NK-92 treated with Interleukin-12 subunit alpha and Interleukin-12 subunit beta, amount 100 ng/mL, for 24 hours (cell line): Measurements from ENCODE around the gene SRSF3.
"Not testable (repeated sequence)": the region's sequence is repeated elsewhere in the genome, so short reads cannot be mapped to it uniquely, and the experiment has no call there.

Experiments used
- DNase-seq: peaks from one replicate; lab custom pipeline; 2025; lab: John Stamatoyannopoulos, UW

SRSF3 gene

GRCh38 chr6:36605143-36605542 is 11.0 kb downstream of the SRSF3 start:
- DNase-seq = no peak

DNA sequence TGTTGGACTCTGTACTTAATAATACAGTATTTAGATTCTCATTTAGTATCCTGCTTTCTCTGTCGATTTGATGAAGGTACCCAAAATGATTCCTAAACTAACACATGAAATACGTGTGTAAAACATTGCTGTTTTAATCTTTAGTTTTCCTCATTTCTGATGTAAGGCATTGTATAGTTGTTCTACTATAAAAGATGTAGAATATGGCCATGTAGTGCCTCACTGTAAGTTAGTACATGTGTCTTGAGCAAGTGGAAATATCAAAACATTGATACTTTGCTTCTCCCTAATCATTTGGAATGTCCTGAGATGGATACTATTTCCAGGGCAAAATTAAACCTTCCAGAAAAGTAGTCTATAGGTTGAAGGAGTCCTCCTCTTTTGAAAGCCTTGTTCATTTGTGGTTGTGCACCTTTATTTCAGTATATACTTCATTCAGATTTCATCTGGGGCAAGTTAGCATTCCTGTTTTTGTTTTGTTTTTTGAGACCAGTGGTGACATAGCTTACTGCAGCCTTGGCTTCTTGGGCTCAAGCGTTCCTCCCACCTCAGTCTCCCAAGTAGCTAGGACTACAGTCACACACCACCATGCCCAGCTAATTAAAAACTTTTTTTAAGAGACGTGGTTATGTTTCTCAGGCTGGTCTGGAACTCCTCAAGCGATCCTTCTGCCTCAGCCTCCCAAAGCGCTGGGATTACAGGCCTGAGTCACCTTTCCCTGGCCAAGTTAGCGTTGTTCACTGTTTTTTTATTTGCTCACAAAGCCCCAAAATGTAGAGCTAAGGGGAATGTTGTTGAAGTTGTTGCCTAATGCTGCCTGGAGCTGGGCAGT is 11.6 kb downstream of the SRSF3 start:
- DNase-seq = no peak

GRCh38 chr6:36607305-36607682 is 13.1 kb downstream of the SRSF3 start:
- DNase-seq = not testable (repeated sequence)

GRCh38 chr6:36607683-36608386 is 13.7 kb downstream of the SRSF3 start:
- DNase-seq = no peak

- no peak for DNase-seq
These were observed 14.8 kb downstream of the SRSF3 start for GRCh38 chr6:36608788-36609563.

GRCh38 chr6:36609582-36609981 is 15.4 kb downstream of the SRSF3 start:
- no peak for DNase-seq

DNA sequence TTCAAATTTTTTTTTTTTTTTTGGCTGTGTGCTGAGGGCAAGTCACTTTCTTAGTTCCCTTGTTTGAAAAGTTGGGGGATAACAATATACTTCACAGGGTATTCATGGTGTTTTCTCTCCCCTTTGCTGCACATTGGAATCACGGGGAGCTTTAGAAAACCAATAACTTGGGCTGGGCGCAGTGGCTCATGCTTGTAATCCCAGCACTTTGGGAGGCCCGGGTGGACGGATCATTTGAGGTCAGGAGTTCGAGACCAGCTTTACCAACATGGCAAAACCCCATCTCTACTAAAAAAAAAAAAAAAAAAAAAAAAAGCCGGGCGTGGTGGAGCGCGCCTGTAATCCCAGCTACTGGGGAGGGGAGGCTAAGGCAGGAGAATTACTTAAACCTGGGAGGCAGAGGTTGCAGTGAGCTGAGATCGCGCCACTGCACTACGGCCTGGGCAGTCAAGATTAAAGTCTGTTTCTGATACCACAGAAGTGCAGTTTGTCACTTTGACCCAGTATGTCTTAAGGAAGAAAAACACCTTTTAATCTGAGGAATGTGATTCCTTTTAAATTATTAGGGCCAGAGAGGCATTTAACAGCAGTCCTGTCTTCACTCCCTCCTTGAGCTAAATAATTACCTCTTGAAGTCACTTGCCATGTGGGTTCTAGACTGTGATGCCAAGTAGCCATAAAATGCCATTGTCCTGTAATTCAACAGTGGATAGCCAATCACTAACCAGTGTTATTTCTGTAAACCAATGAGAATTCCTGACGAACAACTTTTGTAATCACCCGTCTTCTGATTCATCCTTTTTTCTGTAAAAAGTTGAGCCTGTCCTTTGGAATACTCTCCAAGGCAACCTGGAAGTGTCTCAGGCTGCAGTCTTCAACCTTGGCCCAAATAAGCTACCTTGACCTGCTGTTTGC is 16.1 kb downstream of the SRSF3 start:
- no peak for DNase-seq

GRCh38 chr6:36610956-36611336 is 16.8 kb downstream of the SRSF3 start:
- DNase-seq = no peak

GRCh38 chr6:36611679-36612078 is 17.5 kb downstream of the SRSF3 start:
- DNase-seq = not testable (repeated sequence)

- no peak for DNase-seq
These were observed 18.0 kb downstream of the SRSF3 start for GRCh38 chr6:36612101-36612625.

- no peak for DNase-seq
These were observed 19.2 kb downstream of the SRSF3 start for GRCh38 chr6:36613200-36613995.

DNA sequence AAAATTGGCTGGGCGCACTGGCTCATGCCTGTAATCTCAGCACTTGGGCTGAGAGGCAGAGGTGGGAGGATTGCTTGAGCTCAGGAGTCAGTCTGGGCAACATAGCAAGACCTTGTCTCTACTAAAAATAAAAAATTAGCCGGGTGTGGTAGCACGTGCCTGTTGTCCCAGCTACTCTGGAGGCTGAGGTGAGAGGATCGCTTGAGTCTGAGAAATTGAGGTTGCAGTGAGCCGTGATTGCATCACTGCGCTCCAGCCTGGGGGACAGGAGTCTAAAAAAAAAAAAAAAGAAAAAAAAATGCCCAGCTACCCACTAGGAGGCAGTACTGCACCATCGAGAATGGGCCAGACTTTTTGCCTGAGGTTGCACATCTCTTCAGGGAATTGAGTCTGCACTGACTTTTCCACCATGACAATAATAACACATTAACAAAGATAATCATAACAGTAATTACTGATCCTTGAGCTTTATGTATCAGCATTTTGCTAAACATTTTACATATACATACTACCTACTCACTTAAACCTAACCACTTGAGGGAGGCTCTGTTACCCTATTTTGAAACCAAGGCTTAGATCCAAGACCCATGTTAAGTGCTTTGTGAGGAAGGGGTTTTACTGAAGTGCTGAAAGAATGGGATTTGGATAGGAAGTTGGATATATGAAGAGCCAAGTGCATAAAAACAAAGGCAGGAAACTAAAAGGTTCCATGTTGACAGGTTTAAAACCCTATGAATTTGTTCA is 21.0 kb downstream of the SRSF3 start:
- peak; percentile 18 for DNase-seq

DNA sequence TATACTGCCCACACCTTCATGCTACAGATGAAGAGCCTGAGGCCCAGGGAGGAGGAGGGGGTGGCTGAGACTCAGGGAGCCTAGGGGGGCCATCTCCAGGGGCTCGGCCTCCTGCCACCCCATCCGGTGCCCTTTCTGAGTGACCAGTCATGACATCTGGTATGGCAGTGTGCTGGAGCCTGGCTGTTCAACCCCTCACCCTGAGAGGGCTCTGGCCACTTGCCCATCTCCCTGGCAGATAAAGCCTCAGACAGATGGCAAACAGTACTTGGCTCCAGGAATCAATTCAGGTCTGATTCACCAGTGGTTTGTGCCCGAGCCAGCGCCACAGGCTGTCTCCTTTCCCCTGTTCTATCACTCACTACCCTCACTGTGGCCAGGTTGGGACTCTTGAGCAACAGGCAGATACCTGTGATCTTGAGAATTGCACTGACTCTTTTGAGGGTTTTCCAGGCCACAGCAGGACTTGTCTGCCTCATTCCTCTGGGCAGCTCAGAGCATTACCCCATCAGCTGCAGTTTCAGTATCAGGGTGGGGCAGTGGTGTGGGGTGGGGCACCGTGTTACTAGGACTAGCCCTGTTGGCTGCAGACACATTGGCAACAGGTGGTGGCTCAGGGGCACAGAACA is 22.8 kb downstream of the SRSF3 start:
- peak; percentile 40 for DNase-seq

- DNase-seq = no peak
These were observed 24.5 kb downstream of the SRSF3 start for GRCh38 chr6:36618366-36619355.

GRCh38 chr6:36621371-36621855 is 27.3 kb downstream of the SRSF3 start:
- DNase-seq = no peak

GRCh38 chr6:36622901-36623546 is 28.9 kb downstream of the SRSF3 start:
- no peak for DNase-seq
